Neural progenitor cell (in vitro differentiated cells): ENCODE measurements around the gene FBXL4.

Experiments
- EZH2 ChIP-seq: fragments of 200-600 bp; sonication (generic); IDR thresholded peaks from 2 replicates; pipeline ENCODE4 v1.6.1; 2017; ENCODE audit warnings: antibody characterized with exemption, mild to moderate bottlenecking, moderate library complexity
- EZH2phosphoT487 ChIP-seq: fragments of 200-600 bp; sonication (generic); IDR thresholded peaks from 2 replicates; pipeline ENCODE4 v1.6.1; 2017; ENCODE audit warnings: antibody characterized with exemption
- TF ChIP-seq, protein P1 (sequence below): fragments of 200-600 bp; sonication (generic); IDR thresholded peaks from 2 replicates; pipeline ENCODE4 v1.5.1; 2017; ENCODE audit warnings: antibody characterized with exemption, mild to moderate bottlenecking

DNA sequence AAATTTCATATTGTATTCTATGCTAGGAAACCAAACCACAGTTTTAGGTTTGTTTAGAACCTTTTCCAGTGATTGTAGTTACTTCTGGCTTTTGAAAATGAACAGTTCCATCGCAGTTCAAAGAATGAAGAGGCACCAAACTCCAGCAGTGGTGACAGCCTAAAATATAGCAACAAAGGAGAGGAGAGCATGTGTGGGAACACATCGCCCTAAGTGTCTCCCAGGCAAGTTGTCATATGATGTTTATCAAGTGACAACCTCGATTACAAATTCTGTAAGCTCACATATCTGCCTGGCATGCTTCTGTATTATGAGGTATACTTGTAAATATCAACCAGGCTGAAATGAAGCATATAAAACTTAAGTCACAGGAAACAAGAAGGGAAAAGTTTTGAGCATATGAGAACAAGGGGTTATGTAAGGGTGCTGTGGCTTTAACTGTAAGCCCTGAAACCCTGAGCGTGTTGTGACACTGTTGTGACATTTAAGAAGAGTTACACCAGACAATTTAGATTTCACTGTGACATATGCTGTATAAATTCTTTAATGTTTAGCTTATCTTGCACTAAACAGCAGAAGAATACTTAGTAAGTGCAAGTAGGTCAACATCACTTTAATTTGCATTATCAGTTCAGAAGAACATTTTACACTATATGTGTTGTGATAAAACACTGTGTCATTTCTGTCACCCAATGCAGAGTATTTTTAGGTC, 29.1 kb upstream of the FBXL4 start:
- TF ChIP-seq, protein P1, sequence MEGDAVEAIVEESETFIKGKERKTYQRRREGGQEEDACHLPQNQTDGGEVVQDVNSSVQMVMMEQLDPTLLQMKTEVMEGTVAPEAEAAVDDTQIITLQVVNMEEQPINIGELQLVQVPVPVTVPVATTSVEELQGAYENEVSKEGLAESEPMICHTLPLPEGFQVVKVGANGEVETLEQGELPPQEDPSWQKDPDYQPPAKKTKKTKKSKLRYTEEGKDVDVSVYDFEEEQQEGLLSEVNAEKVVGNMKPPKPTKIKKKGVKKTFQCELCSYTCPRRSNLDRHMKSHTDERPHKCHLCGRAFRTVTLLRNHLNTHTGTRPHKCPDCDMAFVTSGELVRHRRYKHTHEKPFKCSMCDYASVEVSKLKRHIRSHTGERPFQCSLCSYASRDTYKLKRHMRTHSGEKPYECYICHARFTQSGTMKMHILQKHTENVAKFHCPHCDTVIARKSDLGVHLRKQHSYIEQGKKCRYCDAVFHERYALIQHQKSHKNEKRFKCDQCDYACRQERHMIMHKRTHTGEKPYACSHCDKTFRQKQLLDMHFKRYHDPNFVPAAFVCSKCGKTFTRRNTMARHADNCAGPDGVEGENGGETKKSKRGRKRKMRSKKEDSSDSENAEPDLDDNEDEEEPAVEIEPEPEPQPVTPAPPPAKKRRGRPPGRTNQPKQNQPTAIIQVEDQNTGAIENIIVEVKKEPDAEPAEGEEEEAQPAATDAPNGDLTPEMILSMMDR, result no peak
- no peak for TF ChIP-seq EZH2
- no peak for TF ChIP-seq EZH2phosphoT487
